B cell (primary cell): ENCODE data around the gene NUDT15. TPM values are rescaled to one million over a fixed set of nuclear protein-coding genes. Genes with fewer than 3 reads are reported as not detected.
A peak's percentile ranks its signal among the peaks of the same experiment; 100 is the strongest.

ENCODE experiments used
- ATAC-seq: fragments of 200-7000 bp; cut with Tn5 transposase; one replicate; pipeline ENCODE4 v1.10.0; 2021; ENCODE audit warnings: low read depth, mild to moderate bottlenecking, moderate number of reproducible peaks, moderate library complexity
- CTCF ChIA-PET: fragments of 350-600 bp; sonication (Branson Sonifier 250); formaldehyde crosslinking; loops from one replicate; lab custom pipeline; 2021; ENCODE audit warnings: antibody characterized with exemption, inconsistent platforms; lab: Charles Lee
- POLR2A ChIA-PET: fragments of 350-600 bp; sonication (Branson Sonifier 250); formaldehyde crosslinking; loops from one replicate; lab custom pipeline; 2021; ENCODE audit warnings: antibody characterized with exemption; lab: Charles Lee
- DNase-seq: peaks from one replicate; pipeline ENCODE4 v3.0.0; 2013
- H2AFZ ChIP-seq: 2 replicates; pipeline ENCODE4 v1.6.1; 2012; ENCODE audit warnings: mild to moderate bottlenecking, low read depth, low read length; ENCODE audit not compliant: insufficient read depth, poor library complexity, severe bottlenecking
- H3K27ac ChIP-seq, 2 donors: 1 replicate in 1 of 2; 2 replicates in 1 of 2; pipeline ENCODE4 v1.5.1; 2012 to 2013; ENCODE audit warnings: low read length in 2 of 2, mild to moderate bottlenecking in 2 of 2, moderate library complexity in 1 of 2
- H3K27me3 ChIP-seq, 4 experiments: fragments of 200-600 bp in 1 of 4; sonication (generic) in 1 of 4; replicated peaks in 1 of 4; 1 replicate in 2 of 4; 2 replicates in 2 of 4; pipeline versions ENCODE4 v1.6.1 to v1.7.0; 2013 to 2016; ENCODE audit warnings: low read length in 3 of 4, mild to moderate bottlenecking in 2 of 4, mixed read lengths in 1 of 4, moderate library complexity in 1 of 4; ENCODE audit not compliant: insufficient read depth in 4 of 4, control insufficient read depth in 3 of 4; ENCODE audit errors: control extremely low read depth in 1 of 4
- H3K36me3 ChIP-seq, 2 experiments: replicated peaks in 1 of 2; 1 replicate in 1 of 2; 2 replicates in 1 of 2; pipeline versions ENCODE4 v1.6.1 to v1.7.1; 2013; ENCODE audit warnings: low read length in 1 of 2; ENCODE audit not compliant: insufficient read depth in 2 of 2, control insufficient read depth in 1 of 2; ENCODE audit errors: control extremely low read depth in 1 of 2, extremely low read depth in 1 of 2
- H3K4me1 ChIP-seq, 2 donors: fragments of 200-600 bp in 1 of 2; sonication (generic) in 1 of 2; 1 replicate in 1 of 2; 2 replicates in 1 of 2; pipeline versions ENCODE4 v1.5.1 to v1.6.1; 2013 to 2017; ENCODE audit warnings: low read length in 2 of 2; ENCODE audit not compliant: control insufficient read depth in 2 of 2, insufficient read depth in 2 of 2
- H3K4me2 ChIP-seq: replicated peaks from 2 replicates; pipeline ENCODE3; 2012; ENCODE audit warnings: mild to moderate bottlenecking, low read depth, low read length; ENCODE audit not compliant: poor library complexity, severe bottlenecking
- H3K4me3 ChIP-seq, 5 experiments: fragments of 200-600 bp in 1 of 5; sonication (generic) in 1 of 5; 1 replicate in 3 of 5; 2 replicates in 2 of 5; pipeline versions ENCODE4 v1.5.1 to v1.7.0; 2011 to 2016; ENCODE audit warnings: low read length in 4 of 5, mild to moderate bottlenecking in 4 of 5, low read depth in 2 of 5, control low read depth in 1 of 5, moderate library complexity in 1 of 5; ENCODE audit not compliant: insufficient read depth in 1 of 5; ENCODE audit errors: control extremely low read depth in 1 of 5, extremely low read depth in 1 of 5
- H3K79me2 ChIP-seq: fragments of 200-600 bp; sonication (generic); one replicate; pipeline ENCODE4 v1.6.0; 2016; ENCODE audit warnings: low read length; ENCODE audit not compliant: control insufficient read depth, insufficient read depth
- H3K9ac ChIP-seq: fragments of 200-600 bp; sonication (generic); 2 replicates; pipeline ENCODE4 v1.6.1; 2017; ENCODE audit warnings: mild to moderate bottlenecking, low read length, moderate library complexity
- H3K9me3 ChIP-seq, 3 donors: one replicate each; pipeline versions ENCODE4 v1.6.1 to v1.7.1; 2013; ENCODE audit warnings: low read length in 2 of 3; ENCODE audit not compliant: control insufficient read depth in 2 of 3, insufficient read depth in 1 of 3; ENCODE audit errors: control extremely low read depth in 1 of 3
- H4K20me1 ChIP-seq: 2 replicates; pipeline ENCODE4 v1.6.0; 2012; ENCODE audit warnings: mild to moderate bottlenecking, low read length; ENCODE audit not compliant: insufficient read depth, control insufficient read depth, poor library complexity, severe bottlenecking
- H3K27ac Mint-ChIP-seq: one replicate; pipeline ENCODE4 v1.8.0; 2021; ENCODE audit warnings: mixed read lengths
- H3K27me3 Mint-ChIP-seq: one replicate; pipeline ENCODE4 v1.8.0; 2021; ENCODE audit warnings: mixed read lengths
- H3K4me1 Mint-ChIP-seq: one replicate; pipeline ENCODE4 v1.8.0; 2021; ENCODE audit warnings: mixed read lengths
- H3K4me3 Mint-ChIP-seq: one replicate; pipeline ENCODE4 v1.8.0; 2021; ENCODE audit warnings: mixed read lengths
- H3K9me3 Mint-ChIP-seq: one replicate; pipeline ENCODE4 v1.8.0; 2022; ENCODE audit warnings: mixed read lengths; ENCODE audit not compliant: insufficient read depth
- EZH2 ChIP-seq: IDR thresholded peaks from 2 replicates; pipeline ENCODE4 v1.6.1; 2012; ENCODE audit warnings: borderline replicate concordance, low read depth, mild to moderate bottlenecking, moderate library complexity, low read length; ENCODE audit not compliant: insufficient read depth, poor library complexity, severe bottlenecking
- WGBS: methylation state at CpG from one replicate; pipeline ENCODE4 v1.1.5; 2013; ENCODE audit warnings: missing lambda C conversion rate; ENCODE audit not compliant: insufficient coverage; 5-methylcytosine and 5-hydroxymethylcytosine counted together
- intact Hi-C: fragments of 100-400 bp; cut with micrococcal nuclease; formaldehyde crosslinking; loops from one replicate; pipeline ENCODE4 v1.10.0; 2022
- polyA plus RNA-seq: library from polyadenylated mRNA; depleted of rRNA; stranded (reverse); fragments of >200 nt; gene quantifications from 2 replicates; pipeline ENCODE4 v1.2.3, GENCODE V29; 2012
- total RNA-seq, 2 donors: library from RNA; stranded (reverse); fragments of 120-200 nt in 1 of 2; gene quantifications; 1 replicate in 1 of 2; 2 replicates in 1 of 2; pipeline versions ENCODE4 v1.2.3 to v1.2.4, GENCODE V29; 2013 to 2022
- TF ChIP-seq, protein P1 (sequence below): fragments of 200-600 bp; IDR thresholded peaks from one replicate; pipeline ENCODE4 v1.8.0; 2022; ENCODE audit warnings: antibody characterized with exemption, mild to moderate bottlenecking

Gene NUDT15
- total and polyA plus RNA-seq, 2 donors (not counting 1 experiment from before 2014, with no cell fraction given), result 4.2 to 6.0 TPM

DNA sequence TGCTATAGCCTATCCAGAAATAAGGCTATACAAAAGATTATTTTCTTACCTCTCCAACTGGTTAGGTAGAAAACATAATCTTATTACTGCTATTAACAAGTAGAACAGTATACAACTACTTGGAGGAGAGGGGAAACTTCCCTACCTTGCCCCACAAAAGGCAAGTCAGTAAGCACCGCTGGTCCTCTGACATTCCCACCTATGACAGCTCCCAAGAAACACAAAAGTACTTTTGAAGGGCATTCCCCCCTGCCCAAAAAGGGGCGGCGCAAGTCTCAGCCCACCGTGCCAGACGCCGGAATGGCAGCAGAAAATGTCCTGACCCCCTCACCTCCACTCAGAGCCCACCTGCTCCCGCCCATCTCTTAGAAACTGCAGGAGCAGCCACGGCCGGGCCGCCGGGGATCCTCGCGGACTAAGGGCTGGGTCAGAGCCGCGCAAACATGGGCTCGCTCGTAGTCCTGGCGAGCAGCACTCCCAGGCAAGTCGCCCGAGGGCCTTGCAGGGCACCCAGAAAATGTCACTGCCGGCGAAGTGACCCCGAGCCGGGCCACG lies 36.9 kb upstream of the NUDT15 start:
- ATAC-seq (peak; percentile 26), DNase-seq (no peak)
- CTCF ChIA-PET, result interaction anchor here (1.2 kb wide), 1 partner anchor 10 kb away, joined by 5 read pairs; no protein-coding TSS in a partner anchor
- Histone ChIP-seq H3K79me2 (peaks cover 48% of the 10 kb centered on the region), H3K4me2 (peak overlapping the region; percentile 81), H2AFZ (peak overlapping the region; percentile 97), H3K4me3 (peak overlapping the region; percentile 72 to 89 (median 79)), H3K9me3 (no peaks in the 10 kb centered on the region), H3K9ac (peak overlapping the region; percentile 89), H3K27ac (peak overlapping the region; percentile 43 to 82), H3K27me3 (no peaks in the 10 kb centered on the region), H3K36me3 (peaks cover 0 to 8% of the 10 kb centered on the region in 2 experiments), H3K4me1 (peaks cover 13% of the 10 kb centered on the region in 2 donors), H4K20me1 (peaks cover 8% of the 10 kb centered on the region)
- peak overlapping the region; percentile 72 for H3K27ac Mint-ChIP-seq
- peak overlapping the region; percentile 95 for H3K4me3 Mint-ChIP-seq
- no peaks in the 10 kb centered on the region for H3K9me3 Mint-ChIP-seq
- TF ChIP-seq, protein P1, sequence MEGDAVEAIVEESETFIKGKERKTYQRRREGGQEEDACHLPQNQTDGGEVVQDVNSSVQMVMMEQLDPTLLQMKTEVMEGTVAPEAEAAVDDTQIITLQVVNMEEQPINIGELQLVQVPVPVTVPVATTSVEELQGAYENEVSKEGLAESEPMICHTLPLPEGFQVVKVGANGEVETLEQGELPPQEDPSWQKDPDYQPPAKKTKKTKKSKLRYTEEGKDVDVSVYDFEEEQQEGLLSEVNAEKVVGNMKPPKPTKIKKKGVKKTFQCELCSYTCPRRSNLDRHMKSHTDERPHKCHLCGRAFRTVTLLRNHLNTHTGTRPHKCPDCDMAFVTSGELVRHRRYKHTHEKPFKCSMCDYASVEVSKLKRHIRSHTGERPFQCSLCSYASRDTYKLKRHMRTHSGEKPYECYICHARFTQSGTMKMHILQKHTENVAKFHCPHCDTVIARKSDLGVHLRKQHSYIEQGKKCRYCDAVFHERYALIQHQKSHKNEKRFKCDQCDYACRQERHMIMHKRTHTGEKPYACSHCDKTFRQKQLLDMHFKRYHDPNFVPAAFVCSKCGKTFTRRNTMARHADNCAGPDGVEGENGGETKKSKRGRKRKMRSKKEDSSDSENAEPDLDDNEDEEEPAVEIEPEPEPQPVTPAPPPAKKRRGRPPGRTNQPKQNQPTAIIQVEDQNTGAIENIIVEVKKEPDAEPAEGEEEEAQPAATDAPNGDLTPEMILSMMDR, result no peak
- TF ChIP-seq EZH2, result no peak
- intact Hi-C loops, result loop anchor here (1.0 to 10.0 kb wide), 4 partner anchors 38 to 1946 kb away; partner anchors contain the start of genes FNDC3A and ZC3H13
- under 1% methylated on average over 24 of the region's 25 CpGs for WGBS
- no peaks in the 10 kb centered on the region for H3K27me3 Mint-ChIP-seq
- peaks cover 30% of the 10 kb centered on the region for H3K4me1 Mint-ChIP-seq
- POLR2A ChIA-PET, result no interaction called here
